SK-N-SH (cell line): ENCODE results near the gene DCXR. TPM values are rescaled to one million over a fixed set of nuclear protein-coding genes. Genes with fewer than 3 reads are reported as not detected.

Experiments used
- CTCF ChIA-PET: fragments of 300-600, 350-600 bp; formaldehyde crosslinking; extraction: SDS; loops from one replicate; lab custom pipeline; 2021; lab: Yijun Ruan, JAX
- POLR2A ChIA-PET: fragments of 350-600 bp; sonication (Branson Sonifier 250); formaldehyde crosslinking; extraction: SDS; loops from one replicate; lab custom pipeline; 2020; ENCODE audit warnings: antibody characterized with exemption, inconsistent platforms; lab: Yijun Ruan, JAX
- DNase-seq: peaks from one replicate; pipeline ENCODE4 v3.0.0; 2012
- H2AFZ ChIP-seq: fragments of 200-600 bp; sonication (generic); 2 replicates; pipeline ENCODE4 v1.8.1; 2016; ENCODE audit warnings: antibody characterized with exemption, mild to moderate bottlenecking, low read depth
- H3F3A ChIP-seq: fragments of 200-600 bp; sonication (generic); replicated peaks from 2 replicates; pipeline ENCODE3; 2016; ENCODE audit warnings: antibody characterized with exemption, mild to moderate bottlenecking; ENCODE audit not compliant: insufficient read depth
- H3K27ac ChIP-seq, 2 experiments: fragments of 200-500 bp in 1 of 2; fragments of 200-600 bp in 1 of 2; sonication (Bioruptor generic) in 1 of 2; sonication (generic), shearing (Covaris generic) in 1 of 2; 2 replicates each; pipeline versions ENCODE4 v1.5.1 to v1.6.1; 2014 to 2016; ENCODE audit warnings: low read depth in 2 of 2, inconsistent platforms in 1 of 2, low read length in 1 of 2, mild to moderate bottlenecking in 1 of 2, mixed read lengths in 1 of 2
- H3K27me3 ChIP-seq: fragments of 200-600 bp; sonication (generic), shearing (Covaris generic); 2 replicates; pipeline ENCODE4 v1.6.1; 2016; ENCODE audit warnings: mixed run types; ENCODE audit not compliant: insufficient read depth
- H3K36me3 ChIP-seq, 2 experiments: fragments of 200-500 bp in 1 of 2; fragments of 200-600 bp in 1 of 2; sonication (Bioruptor generic) in 1 of 2; sonication (generic) in 1 of 2; replicated peaks in 1 of 2; 2 replicates each; pipeline versions ENCODE3 to v1.5.1; 2014 to 2016; ENCODE audit warnings: low read length in 1 of 2, mild to moderate bottlenecking in 1 of 2; ENCODE audit not compliant: insufficient read depth in 2 of 2, control insufficient read depth in 1 of 2
- H3K4me1 ChIP-seq, 2 experiments: fragments of 200-500 bp in 1 of 2; fragments of 200-600 bp in 1 of 2; sonication (Bioruptor generic) in 1 of 2; sonication (generic), shearing (Covaris generic) in 1 of 2; 2 replicates each; pipeline versions ENCODE4 v1.5.1 to v1.6.1; 2014 to 2016; ENCODE audit warnings: low read depth in 1 of 2, low read length in 1 of 2, mixed run types in 1 of 2; ENCODE audit not compliant: insufficient read depth in 2 of 2, control insufficient read depth in 1 of 2
- H3K4me2 ChIP-seq: fragments of 200-600 bp; sonication (generic), shearing (Covaris generic); 2 replicates; pipeline ENCODE4 v1.6.1; 2017; ENCODE audit warnings: mixed run types
- H3K4me3 ChIP-seq, 2 experiments: fragments of 200-500 bp in 1 of 2; fragments of 200-600 bp in 1 of 2; sonication (Bioruptor generic) in 1 of 2; sonication (generic), shearing (Covaris generic) in 1 of 2; 2 replicates each; pipeline versions ENCODE4 v1.5.1 to v1.8.1; 2014 to 2016; ENCODE audit warnings: low read depth in 2 of 2, inconsistent platforms in 1 of 2, low read length in 1 of 2, mild to moderate bottlenecking in 1 of 2, mixed read lengths in 1 of 2, moderate library complexity in 1 of 2
- H3K79me2 ChIP-seq: fragments of 200-600 bp; sonication (generic); 2 replicates; pipeline ENCODE4 v1.8.1; 2017; ENCODE audit warnings: mild to moderate bottlenecking; ENCODE audit not compliant: insufficient read depth
- H3K9ac ChIP-seq: fragments of 200-600 bp; sonication (generic); 2 replicates; pipeline ENCODE4 v1.6.1; 2017; ENCODE audit warnings: mixed run types
- H3K9me2 ChIP-seq: fragments of 200-600 bp; sonication (generic); 2 replicates; pipeline ENCODE4 v1.6.1; 2017; ENCODE audit warnings: mixed run types
- H3K9me3 ChIP-seq: fragments of 200-600 bp; sonication (generic); 2 replicates; pipeline ENCODE4 v1.6.1; 2017; ENCODE audit warnings: mixed run types, mild to moderate bottlenecking, moderate library complexity
- H4K20me1 ChIP-seq: fragments of 200-600 bp; sonication (generic); 2 replicates; pipeline ENCODE4 v1.6.1; 2017; ENCODE audit warnings: mild to moderate bottlenecking, mixed run types; ENCODE audit not compliant: insufficient read depth
- CHD2 ChIP-seq: fragments of 150-350 bp; IDR thresholded peaks from 2 replicates; pipeline ENCODE4 v1.6.1; 2018; ENCODE audit warnings: low read length; ENCODE audit not compliant: partially characterized antibody
- FOSL2 ChIP-seq: IDR thresholded peaks from 2 replicates; pipeline ENCODE4 v1.4.0; 2012; ENCODE audit warnings: low read depth, mild to moderate bottlenecking, moderate library complexity, borderline replicate concordance
- FOXJ3 ChIP-seq: sonication (generic); formaldehyde crosslinking; IDR thresholded peaks from 2 replicates; pipeline ENCODE4 v1.5.1; 2020; ENCODE audit warnings: mild to moderate bottlenecking, missing genetic modification reagents
- FOXM1 ChIP-seq: IDR thresholded peaks from 2 replicates; pipeline ENCODE4 v1.4.0; 2012; ENCODE audit warnings: low read depth, mild to moderate bottlenecking
- MXI1 ChIP-seq: IDR thresholded peaks from 2 replicates; pipeline ENCODE4 v1.6.1; 2012; ENCODE audit warnings: mild to moderate bottlenecking, low read depth, low read length, improper control_type of control experiment
- NFIC ChIP-seq: IDR thresholded peaks from 2 replicates; pipeline ENCODE4 v1.4.0; 2012; ENCODE audit warnings: borderline replicate concordance
- RFX5 ChIP-seq: IDR thresholded peaks from 2 replicates; pipeline ENCODE4 v1.6.1; 2012; ENCODE audit warnings: mild to moderate bottlenecking, improper control_type of control experiment, low read length
- SMC3 ChIP-seq: IDR thresholded peaks from 2 replicates; pipeline ENCODE4 v1.6.1; 2012; ENCODE audit warnings: low read depth, low read length, improper control_type of control experiment
- TCF12 ChIP-seq: IDR thresholded peaks from 2 replicates; pipeline ENCODE4 v1.4.0; 2012
- YY1 ChIP-seq: IDR thresholded peaks from 2 replicates; pipeline ENCODE4 v1.4.0; 2012; ENCODE audit warnings: low read depth, mild to moderate bottlenecking
- WGBS: methylation state at CpG from one replicate; pipeline ENCODE4 v1.1.6; 2017; ENCODE audit warnings: low lambda C conversion rate; 5-methylcytosine and 5-hydroxymethylcytosine counted together
- polyA plus RNA-seq, 3 experiments: library from polyadenylated mRNA; depleted of rRNA; stranded (reverse); fragments of >200 nt; gene quantifications; 2 replicates each; pipeline ENCODE4 v1.2.3, GENCODE V29; 2012
- TF ChIP-seq, protein P1 (sequence below): IDR thresholded peaks from 2 replicates; pipeline ENCODE4; 2012
- TF ChIP-seq, protein P2 (sequence below): IDR thresholded peaks from 2 replicates; pipeline ENCODE4 v1.4.0; 2012; ENCODE audit warnings: low read depth
- TF ChIP-seq, protein P3 (sequence below): fragments of 150-350 bp; IDR thresholded peaks from 2 replicates; pipeline ENCODE4 v1.6.1; 2016; ENCODE audit warnings: mild to moderate bottlenecking, low read depth, low read length

The DCXR gene
- polyA plus RNA-seq, 1 of the 3 experiments (the other 2 are of a cell fraction), result 190 TPM

DNA sequence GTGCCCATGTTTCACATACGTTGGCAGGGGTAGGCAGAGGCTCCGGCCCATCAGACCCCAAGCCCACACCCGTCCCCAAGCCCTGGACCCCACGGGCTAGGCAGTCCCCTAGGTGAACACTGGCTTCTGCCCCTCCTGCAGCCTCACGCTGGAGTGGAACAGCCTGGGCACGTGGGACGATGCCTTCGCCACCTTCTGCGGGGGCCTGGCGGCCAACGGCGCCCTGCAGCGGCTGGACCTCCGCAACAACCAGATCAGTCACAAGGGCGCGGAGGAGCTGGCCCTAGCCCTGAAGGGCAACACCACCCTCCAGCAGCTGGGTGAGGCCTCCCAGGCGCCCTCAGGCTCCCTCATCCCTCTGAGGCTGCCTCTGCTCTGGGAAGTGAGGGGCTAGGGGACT, 12.6 kb downstream of the DCXR start (continued):
- TF ChIP-seq, protein P1, sequence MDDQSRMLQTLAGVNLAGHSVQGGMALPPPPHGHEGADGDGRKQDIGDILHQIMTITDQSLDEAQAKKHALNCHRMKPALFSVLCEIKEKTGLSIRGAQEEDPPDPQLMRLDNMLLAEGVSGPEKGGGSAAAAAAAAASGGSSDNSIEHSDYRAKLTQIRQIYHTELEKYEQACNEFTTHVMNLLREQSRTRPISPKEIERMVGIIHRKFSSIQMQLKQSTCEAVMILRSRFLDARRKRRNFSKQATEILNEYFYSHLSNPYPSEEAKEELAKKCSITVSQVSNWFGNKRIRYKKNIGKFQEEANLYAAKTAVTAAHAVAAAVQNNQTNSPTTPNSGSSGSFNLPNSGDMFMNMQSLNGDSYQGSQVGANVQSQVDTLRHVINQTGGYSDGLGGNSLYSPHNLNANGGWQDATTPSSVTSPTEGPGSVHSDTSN, result no peak
- TF ChIP-seq FOXM1 (no peak), FOXJ3 (CRISPR knock-in tag) (no peak), CHD2 (no peak), SMC3 (no peak), TCF12 (no peak), NFIC (no peak), FOSL2 (no peak), RFX5 (no peak)
- TF ChIP-seq, protein P2, sequence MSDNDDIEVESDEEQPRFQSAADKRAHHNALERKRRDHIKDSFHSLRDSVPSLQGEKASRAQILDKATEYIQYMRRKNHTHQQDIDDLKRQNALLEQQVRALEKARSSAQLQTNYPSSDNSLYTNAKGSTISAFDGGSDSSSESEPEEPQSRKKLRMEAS, result no peak
- TF ChIP-seq, protein P3, sequence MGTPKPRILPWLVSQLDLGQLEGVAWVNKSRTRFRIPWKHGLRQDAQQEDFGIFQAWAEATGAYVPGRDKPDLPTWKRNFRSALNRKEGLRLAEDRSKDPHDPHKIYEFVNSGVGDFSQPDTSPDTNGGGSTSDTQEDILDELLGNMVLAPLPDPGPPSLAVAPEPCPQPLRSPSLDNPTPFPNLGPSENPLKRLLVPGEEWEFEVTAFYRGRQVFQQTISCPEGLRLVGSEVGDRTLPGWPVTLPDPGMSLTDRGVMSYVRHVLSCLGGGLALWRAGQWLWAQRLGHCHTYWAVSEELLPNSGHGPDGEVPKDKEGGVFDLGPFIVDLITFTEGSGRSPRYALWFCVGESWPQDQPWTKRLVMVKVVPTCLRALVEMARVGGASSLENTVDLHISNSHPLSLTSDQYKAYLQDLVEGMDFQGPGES, result no peak

DNA sequence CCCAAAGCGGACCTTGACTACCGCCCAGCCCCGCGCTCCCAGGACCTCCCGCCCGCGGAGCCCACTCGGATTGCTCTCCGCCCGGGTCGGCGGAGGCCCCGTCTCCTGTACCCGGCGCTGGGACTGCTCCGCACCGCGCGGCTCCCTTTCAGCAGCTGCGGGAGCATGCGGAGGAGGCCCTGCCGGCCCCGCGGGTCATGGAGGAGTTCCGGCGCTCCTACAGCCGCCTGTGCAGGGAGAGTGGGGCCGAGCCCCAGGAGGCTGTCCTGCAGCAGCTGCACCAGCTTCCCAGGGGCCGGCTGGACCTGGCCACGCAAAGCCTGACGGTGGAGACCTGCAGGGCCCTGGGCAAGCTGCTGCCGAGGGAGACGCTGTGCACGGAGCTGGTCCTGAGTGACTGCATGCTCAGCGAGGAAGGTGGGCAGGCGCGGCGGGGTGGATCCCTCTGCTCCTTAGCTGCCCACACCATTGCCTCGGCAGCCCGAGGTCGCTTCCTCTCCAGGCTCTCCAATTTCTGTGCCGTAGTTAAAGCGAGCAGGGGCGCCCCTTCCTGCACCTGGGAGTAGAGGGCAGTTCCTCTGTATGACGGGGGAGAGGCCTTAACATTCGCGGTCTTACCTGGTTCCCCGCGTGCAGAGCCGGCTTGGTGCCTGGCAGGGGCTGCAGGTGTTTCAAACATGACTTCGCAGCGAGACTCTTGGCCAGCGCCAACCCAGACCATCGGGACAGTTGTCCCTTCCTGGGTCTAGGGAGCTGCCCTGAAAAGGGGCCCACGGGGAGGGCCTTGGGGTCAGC, 13.9 kb downstream of the DCXR start:
- ChIA-PET CTCF (interaction anchor here (1.0 to 35.7 kb wide), 12 partner anchors 13 to 154 kb away, joined by 3 to 1216 read pairs (median 33); partner anchors contain the start of genes ARHGDIA, DCXR, FASN and MYADML2), POLR2A (interaction anchor here (0.7 to 4.2 kb wide), 9 partner anchors 8 to 96 kb away, joined by 3 to 41 read pairs (median 5); partner anchors contain the start of genes DCXR, FASN, MAFG and NOTUM)
- peak overlapping the region; percentile 76 for H2AFZ ChIP-seq
- H3K9me3 ChIP-seq, result no peaks in the 10 kb centered on the region
- H3K36me3 ChIP-seq, result peaks cover 3 to 16% of the 10 kb centered on the region in 2 experiments
- no peaks in the 10 kb centered on the region for H3K27me3 ChIP-seq
- peaks cover 18 to 36% of the 10 kb centered on the region in 2 experiments; a peak in 3 of 4 replicates for H3K4me1 ChIP-seq
- TF ChIP-seq, protein P2, result peak; percentile 52; the same call in 1 of the 2 replicates
- TF ChIP-seq YY1 (no peak), MXI1 (peak; percentile 57; the same call in 1 of the 2 replicates)
- TF ChIP-seq, all 33 proteins: peak for 2
- H3K4me2 ChIP-seq, result peak overlapping the region; percentile 98
- peak overlapping the region; percentile 71 for H3K9ac ChIP-seq
- no peaks in the 10 kb centered on the region for H3K9me2 ChIP-seq
- peak overlapping the region in 1 of 2 experiments; percentile 69; a peak in 2 of 4 replicates for H3K27ac ChIP-seq
- H3K79me2 ChIP-seq, result peaks cover 30% of the 10 kb centered on the region
- H4K20me1 ChIP-seq, result peaks cover 17% of the 10 kb centered on the region
- peak; percentile 83 for DNase-seq
- peak overlapping the region; percentile 83 to 88 for H3K4me3 ChIP-seq
- WGBS, result 8% methylated on average over 38 of the region's 55 CpGs
- peaks cover 20% of the 10 kb centered on the region for H3F3A ChIP-seq
